Stimulated activated CD4-positive, alpha-beta T cell treated with anti-CD3 and anti-CD28 coated beads, Interleukin-4, amount 100 ng/mL, for 48 hours (primary cell): ENCODE results near the gene PCNT.

Source experiments
- DNase-seq, 2 donors: peaks; one replicate each; pipeline ENCODE4 v3.0.0-alpha.2; 2020; ENCODE audit warnings: low read depth in 2 of 2

The PCNT gene

DNA sequence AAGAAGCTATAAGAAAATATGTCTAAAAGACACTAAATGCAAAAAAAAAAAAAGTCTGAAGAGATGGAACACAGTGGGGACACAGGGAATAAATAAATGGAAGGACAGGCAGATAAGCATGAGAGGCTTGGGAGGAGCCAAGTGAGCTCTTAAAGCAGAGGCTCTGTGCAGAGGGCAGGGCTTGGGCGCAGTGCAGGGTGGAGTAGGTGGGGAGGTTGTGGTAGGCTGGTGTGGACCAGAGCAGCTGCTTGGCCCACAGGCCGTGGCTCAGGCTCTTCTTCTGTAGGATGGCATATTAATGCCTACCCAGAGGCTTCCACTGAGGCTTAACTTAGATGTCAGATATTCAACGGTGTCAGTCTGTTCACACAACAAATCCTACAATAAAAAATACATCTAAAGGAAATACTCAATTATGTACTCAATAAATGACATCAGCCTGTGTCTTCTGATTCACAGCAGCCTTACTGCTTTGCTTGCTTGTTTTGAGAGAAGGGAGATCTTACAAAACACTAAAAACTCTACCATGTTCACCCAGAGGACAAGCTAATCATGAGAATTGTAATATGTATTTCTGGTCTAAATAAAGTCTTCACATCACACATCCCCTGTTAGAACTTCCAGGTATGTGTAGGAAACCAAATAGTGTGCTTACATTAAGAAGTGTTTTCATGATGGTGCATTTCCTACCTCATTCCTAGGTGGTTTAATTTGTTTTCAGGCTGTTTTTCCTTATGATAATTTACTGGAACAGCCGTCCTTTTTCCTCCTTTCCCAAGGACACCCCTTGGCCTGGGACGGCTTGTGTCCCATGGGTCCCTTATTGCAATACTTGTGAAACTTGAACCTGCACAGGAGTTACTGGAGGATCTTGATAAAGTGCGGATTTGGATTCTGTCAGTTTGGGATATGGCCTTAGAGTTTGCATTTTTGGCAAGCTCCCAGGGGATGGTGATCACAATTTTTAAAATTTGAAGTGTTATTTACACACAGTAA lies 159.6 kb downstream of the PCNT start:
- DNase-seq = no peak

DNA sequence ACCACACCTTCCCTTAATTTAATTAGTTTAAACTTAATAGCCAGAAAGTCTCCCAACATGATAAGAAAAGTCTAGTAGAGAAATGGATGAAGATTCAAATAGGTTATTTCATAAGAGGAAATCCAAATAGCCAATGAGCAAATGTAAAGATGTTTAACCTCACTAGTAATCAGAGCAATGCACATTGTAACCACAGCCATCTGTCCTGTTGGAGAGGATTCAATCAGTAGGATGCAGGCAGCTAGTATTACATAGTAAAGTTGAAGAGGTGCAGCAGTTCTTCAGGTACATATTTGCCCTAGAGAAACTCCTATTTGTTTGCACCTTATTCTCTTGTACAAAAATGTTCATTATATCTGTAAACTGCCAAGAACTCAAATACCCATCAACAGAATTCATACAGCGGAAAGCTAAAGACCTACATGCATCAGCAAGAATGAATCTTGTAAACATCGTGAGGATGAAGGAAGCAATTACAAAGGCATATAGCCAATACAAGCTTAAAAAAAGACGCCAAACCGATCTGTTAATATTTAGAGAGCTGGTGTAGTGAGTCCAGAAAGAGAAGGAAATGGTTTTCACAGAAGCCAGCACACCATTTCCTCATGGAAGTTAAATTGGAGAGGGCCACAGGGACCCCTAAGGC lies 162.6 kb downstream of the PCNT start:
- no peak for DNase-seq

- no peak for DNase-seq
Measured at GRCh38 chr21:46489162-46489663, 165.3 kb downstream of the PCNT start.

DNA sequence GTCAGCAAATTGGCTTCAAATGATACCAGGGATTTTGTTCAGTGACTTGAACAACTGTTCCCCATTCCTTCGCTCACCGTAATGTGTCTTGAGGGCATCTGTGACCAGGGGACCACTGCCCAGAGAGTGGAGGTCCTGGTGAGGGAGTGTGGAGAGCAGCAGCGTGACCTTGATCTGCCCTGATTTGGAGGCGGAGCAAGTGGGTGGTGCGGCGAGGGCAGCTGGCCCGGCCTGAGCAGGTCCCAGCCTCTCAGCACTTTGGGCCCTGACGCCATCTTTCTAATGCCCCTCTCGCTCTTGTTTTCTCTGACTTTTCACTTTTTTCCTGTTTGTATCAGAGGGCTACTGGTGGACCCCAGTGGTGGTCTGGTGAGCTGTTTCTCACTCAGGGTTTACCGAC lies 165.8 kb downstream of the PCNT start:
- DNase-seq = no peak

DNA sequence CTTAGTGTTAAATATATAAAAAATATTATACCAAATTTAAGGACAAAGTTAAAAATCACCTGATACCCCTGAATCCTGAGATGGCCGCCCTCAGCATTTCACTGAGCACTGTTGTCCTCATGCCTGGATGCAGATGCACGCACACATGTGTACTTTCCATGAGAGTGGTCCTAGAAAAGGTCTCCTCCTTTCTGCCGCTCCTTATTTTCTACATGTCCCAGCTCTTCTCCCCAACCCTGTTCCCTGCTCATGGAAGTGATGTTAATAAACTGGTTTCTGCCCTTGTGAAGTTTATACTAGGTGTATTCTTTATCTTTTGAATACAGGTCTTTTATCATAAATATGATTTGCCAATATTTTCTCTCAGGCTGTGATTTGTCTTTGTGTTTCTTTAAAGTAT lies 167.6 kb downstream of the PCNT start:
- DNase-seq = no peak

DNA sequence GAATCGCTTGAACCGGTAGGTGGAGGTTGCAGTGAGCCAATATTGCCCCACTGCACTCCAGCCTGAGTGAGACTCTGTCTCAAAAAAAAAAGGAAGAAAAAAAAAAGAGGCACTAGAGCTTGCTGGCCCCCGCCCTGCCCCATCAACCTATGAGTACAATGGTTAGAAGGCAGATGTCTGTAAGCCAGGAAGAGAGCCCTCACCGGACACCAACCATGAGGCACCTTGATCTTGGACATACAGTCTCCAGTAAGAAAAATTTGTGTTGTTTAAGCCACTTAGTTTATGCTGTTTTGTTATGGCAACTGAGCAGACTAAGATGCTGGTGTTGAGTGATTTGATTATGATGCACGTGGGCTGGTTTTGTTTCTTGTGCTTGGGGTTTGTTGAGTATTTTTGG lies 168.9 kb downstream of the PCNT start:
- DNase-seq = no peak

- no peak for DNase-seq
Measured at GRCh38 chr21:46493828-46494227, 169.9 kb downstream of the PCNT start.
